A673 (cell line): ENCODE data around the gene SLC7A6.

Experiments used
- CTCF ChIP-seq: fragments of 300-800, 200-600 bp; sonication (generic); conservative IDR thresholded peaks from 2 replicates; pipeline ENCODE4 v1.5.1; 2017; ENCODE audit warnings: low read depth, mild to moderate bottlenecking, antibody characterized with exemption, low read length, moderate library complexity, mixed read lengths
- EZH2 ChIP-seq: fragments of 200-600 bp; sonication (generic); IDR thresholded peaks from 2 replicates; pipeline ENCODE4 v1.6.1; 2017; ENCODE audit warnings: borderline replicate concordance, low read depth, mild to moderate bottlenecking, mixed read lengths, antibody characterized with exemption, low read length; ENCODE audit not compliant: poor library complexity, severe bottlenecking

GRCh38 chr16:68242926-68243858, 21.1 kb upstream of the SLC7A6 start:
- no peak for TF ChIP-seq CTCF
- TF ChIP-seq EZH2: no peak
